ENCODE results near the gene TENT4B.
"Not testable (repeated sequence)": the region's sequence is repeated elsewhere in the genome, so short reads cannot be mapped to it uniquely, and the experiment has no call there.

Gene TENT4B

DNA sequence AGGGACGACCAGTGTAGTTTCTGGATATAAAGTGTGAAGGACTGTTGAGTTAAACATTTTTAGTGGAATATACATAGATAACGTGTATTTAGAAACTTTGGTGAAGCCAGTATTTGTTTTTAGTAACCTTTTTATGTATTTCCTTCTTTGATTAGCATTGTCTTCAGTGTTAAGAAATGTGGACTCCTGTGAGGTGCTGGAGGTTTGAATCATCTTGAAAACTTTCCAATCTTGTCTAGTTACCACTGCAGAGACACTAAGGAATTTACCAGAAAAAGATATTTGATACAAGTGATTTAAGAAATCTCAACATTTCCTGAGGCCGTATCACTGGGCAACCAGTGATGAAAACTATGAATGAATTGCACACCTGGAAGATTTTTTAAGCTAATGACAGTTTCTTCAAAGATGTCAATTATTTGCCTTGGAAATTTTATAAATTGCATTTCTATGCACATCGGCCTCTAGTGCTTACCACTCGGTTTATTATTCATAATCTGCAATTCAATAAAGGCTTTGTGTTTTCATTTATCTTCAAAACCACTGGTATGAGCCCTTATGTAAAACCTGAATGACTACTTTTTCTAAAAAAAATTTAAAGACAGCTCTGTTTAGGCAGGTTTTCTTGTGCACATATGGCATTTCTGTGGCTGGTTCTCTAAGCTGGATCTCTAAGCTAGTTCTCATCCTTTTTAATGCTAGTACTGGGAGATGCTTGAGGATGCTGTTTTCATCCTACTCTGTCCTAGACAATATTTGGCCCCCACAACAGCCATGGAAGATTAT, 81.9 kb downstream of the TENT4B start:
- DNase-seq: no peak

DNA sequence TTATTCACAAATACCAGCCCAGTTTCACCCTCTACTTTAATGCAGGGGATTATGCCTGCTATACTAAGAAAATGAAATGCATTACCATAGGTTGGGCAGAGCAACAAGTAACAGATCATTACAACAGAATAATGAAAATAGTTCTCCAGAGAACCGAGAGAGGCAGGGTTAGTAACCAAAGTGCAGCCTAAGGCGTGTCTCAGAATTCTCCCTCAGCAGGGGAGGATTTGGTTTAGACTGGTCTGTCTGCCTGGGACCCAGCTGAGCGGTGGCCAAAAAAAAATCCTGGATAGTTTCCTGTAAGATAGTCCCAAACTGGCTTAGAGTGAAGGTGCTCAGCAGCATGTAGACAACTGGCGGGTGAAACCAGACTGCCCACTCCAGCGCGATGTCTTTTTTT, 82.5 kb downstream of the TENT4B start:
- DNase-seq: no peak

DNA sequence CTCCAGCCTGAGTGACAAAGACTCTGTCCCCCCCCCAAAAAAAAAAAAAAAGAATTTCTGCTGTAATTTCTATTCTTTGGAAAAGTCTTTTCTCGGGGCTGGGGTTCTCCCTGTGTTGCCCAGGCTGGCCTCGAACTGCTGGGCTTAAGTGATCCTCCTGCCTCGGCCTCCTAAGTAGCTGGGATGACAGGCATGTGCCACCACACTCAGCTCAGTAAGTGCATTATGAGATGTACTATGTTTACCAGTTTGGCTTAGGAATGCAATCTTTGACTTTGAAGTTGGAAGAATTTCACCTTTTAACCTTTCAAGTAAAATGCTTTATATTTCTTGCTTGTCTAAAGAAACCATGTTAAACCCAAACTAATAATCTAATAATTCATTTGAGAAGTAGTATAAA, 85.2 kb downstream of the TENT4B start:
- no peak for DNase-seq

DNA sequence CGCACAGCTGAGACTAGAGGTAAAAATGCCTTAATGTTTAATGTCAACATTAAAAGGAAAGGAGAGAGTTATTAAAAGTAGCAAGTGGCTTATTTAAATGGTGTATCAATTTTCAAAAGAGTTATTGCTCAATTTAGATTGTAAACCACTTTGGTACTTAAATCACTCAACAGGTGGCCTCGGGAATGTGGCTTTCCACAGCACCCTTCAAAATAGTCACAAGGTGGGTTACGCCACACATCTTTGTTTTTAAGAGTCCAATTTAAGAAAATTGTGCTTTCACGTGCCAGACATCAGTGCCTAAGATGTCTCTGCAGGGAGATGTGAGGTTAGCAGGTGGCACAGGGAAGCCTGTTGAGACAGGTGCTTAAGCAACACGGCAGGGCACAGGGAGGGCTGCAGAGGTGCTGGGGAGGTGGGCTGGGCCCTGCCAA, 85.8 kb downstream of the TENT4B start:
- DNase-seq: peak in 1 of 5 experiments; percentile 23

DNA sequence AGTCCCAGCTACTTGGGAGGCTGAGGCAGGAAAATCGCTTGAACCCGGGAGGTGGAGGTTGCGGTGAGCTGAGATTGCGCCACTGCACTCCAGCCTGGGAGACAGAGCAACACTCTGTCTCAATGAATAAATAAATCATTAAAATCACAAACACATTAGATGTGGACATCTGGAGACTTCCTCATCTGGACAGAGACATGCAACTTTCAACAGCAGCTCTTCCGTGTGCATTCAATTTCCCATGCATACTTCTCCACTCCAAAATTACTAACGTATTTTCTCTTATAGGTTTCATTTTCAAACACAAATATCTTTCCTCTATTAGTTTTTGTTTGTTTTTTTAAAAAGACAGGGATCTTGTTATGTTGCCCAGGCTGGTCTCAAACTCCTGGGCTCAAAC, 89.9 kb downstream of the TENT4B start:
- DNase-seq: not testable (repeated sequence)

DNA sequence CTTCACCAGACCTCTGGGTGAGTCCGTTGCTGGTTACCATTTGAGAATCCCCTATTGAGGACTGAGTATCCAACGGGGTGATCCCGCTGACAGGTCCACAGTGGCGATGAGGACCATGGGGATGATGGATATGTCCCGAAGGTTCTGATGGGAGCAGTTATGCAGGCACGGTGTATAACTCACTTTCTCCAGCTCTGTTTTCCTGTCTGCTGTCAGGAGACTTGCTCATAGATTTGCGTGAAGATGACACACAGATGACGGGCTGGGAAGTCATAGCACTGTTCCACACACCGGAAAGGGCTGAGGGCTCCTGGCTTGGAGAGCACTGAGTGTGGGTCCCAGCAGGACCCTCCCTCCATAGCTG, 91.0 kb downstream of the TENT4B start:
- DNase-seq: no peak

DNA sequence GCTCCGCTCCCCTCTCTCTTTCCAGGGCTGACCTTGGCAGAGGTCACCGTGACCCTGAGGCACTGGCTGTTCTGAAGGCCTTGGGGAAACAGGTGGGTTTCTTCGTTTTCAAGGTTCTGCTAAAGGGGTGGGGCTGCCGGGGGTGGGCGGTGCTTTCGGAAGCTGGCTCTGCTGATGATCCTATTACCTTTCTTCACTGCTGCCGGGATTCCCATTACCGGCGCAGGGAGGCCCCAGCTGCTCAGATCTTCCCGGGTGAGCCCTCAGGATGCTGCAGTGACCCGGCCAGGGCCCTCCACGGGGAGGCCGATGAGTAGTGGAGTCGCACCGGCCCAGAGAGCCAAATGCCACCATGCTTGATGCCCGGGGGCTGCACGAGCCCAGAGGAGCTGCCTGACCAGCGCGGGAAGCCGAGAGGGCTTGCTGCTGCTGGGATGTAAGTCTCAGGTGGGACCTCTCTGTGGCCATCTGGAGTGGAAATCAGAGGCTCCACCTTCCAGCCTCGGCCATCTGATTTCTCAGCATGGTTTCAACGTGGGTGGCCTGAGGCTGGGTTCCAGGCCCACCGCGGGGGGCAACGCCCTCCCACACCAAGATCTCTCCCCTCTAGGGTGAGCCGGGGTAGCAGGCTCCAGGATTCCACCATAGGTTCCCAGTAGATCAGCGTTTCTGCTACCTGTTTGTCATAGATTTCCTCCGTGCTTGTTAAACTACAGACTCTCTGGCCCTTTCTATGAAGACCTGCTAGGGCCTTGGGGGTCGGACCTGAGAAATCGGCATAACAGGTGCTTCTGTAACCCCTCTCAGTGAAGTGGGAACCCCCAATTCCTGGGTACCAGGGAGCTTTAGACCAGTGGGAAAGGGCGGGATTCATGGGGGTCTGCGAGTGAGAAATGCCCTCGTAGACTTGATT, 91.7 kb downstream of the TENT4B start:
- no peak for DNase-seq

DNA sequence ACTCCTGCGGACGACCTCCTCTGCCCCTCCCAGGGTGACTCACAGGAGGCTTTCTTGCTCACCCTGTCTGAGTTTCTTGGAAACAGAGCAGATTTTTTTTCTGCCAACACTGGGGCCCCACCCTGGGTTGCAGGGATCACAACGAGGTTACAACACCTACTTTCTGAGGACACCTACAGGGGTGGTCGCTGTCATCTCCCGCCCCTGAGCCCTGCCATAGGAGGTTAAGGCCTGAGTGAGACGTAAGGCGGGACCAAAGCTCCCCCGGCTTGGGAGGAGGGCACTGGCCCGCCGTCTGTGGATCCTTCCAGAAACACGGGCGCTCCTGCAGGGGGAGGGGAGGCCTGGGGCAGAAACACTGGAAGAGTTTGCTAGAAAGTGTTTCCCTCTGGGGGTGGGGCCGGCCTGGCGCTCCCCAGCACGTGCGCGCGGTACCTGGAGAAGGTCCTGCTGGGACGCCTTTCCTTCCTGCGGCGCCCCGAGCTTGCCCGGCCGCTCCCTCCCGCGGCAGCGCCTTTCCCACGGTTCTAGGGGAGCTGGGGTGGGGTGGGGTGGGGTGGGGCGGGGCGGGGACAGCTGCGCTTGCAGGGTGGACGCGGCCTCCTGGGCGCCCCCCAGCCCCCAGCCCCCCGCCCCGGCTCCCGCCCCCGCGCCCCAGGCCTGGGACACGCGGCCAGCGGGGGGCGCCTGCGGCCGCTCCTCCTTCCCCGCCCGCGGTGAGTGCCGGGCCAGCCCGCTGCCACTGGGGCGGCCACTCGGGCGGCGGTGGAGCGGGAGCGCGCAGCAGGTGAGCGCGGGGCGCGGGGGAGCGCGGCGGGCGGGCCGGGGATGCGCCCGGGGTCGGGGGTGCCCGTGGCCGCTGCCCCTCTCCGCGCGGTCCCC, 92.6 kb downstream of the TENT4B start:
- DNase-seq: peak in 4 of 5 experiments; percentile 19 to 55 (median 34)

DNA sequence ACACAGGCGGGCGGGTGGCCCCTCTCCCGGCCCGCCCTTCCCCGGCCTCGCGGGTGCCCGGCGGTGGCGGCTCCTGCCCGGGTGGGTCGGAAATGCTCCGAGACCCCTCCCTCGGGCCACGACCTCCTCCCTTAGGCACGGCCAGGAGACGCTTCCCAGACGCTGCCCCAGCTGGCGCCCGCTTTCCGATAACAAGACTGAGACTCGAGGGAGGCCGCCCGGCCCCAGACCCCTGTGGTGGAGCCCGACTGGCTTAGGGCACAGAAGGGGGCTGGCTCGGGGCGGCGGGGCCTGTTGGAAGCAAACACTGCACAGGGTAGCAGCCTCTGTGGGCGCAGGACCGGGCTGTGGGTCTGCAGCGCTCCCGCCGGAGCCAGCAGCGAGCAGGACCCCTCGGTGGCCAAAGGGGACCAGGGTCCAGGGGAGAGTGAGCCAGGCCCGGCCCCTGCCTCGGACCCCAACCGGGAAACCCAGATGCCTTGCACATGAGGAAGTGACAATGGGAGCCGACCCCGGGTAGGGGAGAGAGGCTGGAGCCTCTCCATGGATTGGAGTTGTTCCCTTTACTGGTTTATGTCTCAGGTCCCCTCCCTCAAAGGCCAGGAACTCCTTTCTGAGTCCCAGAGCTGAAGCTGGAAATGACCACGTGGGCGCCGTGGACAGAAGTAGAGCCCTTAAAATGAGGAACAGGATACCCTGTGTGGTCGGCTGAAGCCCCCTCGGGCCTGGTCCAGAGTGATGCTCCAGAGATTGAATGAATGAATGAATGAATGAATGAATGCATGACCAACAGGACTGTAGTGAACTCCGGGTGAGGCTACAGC, 93.4 kb downstream of the TENT4B start:
- DNase-seq: no peak

DNA sequence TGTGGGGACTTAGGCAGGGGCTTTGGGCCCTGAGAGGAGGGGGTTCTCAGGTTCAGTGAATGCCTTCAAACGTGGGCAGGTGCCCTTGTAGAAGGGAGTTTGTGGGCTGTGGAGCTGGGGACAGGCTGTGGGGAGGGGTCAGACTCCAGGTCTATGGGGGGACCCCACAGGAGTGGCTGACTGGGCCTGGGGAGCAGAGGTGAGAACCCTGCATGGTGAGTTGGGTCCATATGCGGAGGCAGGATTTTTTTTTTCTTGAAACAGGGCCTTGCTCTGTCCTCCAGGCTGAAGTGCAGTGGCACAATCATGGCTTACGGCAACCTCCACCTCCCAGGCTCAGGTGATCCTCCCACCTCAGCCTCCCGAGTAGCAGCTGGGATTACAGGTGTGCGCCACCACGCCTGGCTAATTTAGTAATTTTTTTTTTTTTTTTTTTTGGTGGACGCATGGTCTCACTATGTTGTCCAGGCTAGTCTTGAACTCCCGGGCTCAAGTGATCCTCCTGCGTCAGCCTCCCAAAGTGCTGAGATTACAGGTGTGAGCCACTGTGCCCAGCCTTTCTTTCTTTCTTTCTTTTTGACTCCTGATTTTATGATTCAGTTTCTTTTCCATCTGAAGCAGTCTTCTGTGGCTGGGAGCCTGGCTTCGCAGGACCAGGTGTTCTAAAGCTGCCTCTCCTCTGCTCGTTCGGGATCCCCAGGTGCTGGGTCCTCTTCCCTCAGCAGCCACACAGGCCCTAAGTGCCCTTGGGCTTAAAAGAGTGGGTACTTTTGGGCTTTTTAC, 94.2 kb downstream of the TENT4B start:
- DNase-seq: no peak

DNA sequence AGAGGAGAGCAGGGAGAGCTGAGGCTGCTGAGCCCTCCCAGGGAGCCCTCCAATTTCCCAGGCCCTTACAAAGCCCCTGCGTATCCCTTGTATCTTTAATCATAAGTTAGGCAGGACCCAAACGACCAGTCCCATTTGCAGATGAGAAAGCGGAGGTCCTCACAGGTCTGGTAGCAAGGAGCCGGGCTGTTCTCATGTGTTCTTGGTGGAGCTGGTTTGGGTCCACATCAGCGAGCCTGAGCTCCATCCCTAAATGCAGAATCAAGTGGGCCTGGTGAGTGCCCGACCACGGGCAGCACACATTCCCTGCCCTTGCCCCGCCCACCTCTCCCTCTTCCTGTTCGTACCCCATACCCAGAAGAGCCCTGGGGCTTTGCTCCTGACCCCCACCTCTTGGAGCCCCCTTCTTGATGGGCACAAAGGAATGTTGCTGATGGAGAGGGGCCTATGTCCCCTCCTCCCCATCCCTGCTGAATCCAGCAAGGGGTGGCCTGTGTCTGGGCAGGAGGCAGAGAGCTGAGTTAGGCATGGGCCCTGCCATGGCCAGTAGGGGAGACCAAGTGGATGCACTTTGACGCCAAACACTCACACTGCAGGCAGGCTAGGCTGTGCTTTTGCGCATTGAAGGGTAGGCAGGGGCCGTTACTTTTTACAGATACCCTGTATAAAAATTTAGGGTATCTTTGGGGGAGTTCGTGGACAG, 95.0 kb downstream of the TENT4B start:
- DNase-seq: no peak

DNA sequence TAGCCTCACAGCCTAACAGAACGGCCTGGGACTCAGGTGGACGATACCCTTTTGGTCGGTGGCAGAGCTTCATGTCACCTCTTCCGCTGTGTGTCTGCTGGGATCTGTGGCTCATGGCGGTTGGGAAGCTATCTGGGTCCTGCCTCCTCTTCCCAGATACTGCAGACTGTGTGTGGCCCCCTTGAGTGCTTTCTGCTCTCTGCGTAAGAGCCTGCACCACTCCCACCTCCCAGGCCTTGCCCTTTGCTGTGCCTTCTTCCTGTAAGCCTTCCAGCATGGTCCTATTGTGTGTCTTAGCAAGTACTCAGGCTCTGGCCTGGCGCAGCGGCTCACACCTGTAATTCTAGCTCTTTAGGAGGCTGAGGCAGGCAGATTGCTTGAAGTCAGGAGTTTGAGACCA, 95.7 kb downstream of the TENT4B start:
- DNase-seq: no peak

DNA sequence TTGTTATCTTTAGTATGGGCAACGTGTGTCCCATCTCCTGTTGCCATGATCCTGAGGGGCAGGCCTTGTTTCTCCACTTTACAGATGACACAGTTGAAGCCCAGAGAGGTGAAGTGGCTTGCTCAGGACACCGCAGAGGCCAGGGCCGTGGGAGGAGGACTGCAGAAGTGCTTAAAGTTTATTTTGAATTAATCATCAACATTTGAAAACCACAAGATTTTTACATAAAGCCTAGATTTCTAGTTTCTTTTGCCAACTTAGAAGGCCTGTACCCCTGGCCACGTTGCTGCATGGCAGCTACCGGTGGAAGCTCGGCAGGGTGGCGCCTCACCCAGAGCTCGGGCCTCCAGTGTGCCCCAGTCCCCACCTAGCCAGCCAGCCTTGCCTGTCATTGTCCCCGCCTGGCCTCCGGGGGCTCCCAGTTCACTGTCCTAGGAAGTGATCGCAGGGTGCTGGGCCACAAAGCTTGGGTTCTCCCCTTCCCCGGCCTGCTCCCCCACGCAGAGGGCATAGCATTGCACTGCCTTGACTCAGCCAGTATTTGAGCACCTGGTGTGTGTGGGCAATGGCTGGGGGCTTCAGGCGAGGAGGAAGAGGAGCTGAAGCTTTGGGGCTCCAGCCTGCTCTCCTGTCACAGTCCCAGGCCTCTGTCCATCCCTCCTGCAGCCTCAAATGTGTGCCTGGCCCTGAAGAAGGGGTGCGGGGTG, 98.4 kb downstream of the TENT4B start:
- DNase-seq: no peak

DNA sequence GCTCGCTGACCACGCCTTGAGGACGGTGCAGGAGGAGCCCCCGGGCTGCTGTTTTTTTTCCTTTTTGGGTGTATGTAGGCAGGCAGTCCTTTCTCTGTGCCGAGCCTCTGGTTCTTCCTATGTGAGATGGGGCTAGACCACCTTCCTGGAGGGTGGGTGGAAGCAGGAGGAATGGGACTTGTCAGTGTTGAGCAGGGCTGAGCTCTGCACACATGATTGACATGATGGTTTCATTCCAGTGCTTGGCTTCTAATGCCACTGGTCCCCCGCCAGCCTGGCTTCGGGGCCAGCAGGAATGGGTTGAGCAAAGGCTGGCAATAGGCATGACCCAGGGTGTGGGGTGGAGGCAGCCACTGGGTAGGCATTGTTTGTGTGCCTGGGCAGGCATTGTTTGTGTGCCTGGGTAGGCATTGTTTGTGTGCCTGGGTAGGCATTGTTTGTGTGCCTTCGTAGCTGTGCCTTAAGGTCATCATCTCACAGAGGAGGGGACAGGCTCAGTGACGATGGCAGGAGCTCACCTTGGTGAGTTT, 99.0 kb downstream of the TENT4B start:
- no peak for DNase-seq

DNA sequence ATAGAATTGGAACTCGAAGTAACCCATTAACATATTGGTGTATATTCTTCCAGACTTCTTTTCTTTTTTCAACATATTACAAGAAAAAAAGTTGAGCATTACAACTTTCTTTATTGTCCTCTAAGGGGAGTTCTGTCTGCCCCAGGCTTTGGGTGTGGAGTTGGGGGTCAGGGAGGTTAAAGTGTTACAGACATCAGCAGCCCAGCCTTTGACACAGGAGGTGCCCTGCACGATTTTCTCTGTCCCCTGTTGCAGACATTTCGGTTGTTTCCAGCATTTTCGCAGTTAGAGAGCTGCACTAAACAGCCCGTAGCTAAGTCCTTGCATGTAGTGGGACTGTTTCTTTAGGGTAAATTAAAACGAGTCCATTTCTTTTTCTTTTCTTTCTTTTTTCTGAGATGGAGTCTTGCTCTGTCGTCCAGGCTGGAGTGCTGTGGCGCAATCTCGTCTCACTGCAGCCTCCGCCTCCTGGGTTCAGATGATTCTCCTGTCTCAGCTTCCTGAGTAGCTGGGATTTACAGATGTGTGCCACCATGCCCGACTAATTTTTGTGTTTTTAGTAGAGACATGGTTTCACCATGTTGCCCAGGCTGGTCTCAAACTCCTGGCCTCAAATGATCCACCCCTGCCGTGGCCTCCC, 99.9 kb downstream of the TENT4B start:
- no peak for DNase-seq

DNA sequence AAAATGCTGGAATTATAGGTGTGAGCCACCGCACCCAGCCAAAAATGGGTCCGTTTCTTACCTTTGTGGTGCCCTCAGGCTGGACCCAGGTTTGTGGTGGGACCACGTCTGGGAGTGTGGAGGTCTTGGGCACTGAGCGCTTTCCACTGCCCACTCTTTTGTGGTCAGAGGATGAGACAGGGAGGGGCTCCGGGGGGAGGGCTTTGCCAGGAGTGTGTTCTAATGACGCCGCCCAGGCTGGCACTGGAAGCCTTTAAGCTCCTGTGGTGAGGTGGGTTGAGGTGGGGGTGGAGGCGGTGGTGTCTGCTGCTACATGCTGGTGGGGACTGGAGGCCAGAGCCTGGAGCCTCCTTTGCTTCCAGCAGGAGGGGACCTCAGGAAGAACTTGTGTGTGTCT, 100.4 kb downstream of the TENT4B start:
- DNase-seq: no peak

DNA sequence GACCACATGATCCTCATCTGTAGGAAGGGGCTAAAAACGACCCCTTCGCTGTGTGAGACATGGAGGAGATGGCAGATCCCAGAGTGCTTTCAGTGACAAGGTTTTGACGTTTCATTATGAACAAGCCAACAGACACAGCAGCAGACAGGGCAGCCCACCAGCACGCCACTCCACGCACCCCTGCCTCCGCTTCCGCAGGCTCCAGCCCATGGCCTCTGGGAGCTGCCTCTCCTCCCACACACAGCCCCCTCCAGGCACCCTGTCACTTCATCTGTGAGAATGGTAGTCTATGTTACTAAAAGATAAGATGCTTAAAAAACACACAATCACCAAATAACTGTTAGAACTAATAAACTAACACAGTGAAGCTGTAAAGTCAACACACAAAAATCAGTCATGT, 101.0 kb downstream of the TENT4B start:
- no peak for DNase-seq

DNA sequence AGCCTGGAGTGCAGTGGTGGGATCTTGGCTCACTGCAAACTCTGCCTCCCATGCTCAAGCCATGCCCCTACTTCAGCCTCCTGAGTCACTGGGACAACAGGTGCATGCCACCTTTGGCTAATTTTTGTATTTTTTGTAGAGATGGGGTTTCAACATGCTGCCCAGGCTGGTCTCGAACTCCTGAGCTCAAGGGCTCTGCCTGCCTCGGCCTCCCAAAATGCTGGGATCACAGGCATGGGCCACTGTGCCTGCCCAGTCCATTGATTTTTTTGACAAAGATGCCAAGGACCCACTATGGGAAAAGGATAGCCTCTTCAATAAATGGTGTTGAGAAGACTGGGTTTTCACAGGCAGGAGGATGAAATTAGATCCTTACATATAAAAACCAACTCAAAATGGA, 102.4 kb downstream of the TENT4B start:
- DNase-seq: no peak

DNA sequence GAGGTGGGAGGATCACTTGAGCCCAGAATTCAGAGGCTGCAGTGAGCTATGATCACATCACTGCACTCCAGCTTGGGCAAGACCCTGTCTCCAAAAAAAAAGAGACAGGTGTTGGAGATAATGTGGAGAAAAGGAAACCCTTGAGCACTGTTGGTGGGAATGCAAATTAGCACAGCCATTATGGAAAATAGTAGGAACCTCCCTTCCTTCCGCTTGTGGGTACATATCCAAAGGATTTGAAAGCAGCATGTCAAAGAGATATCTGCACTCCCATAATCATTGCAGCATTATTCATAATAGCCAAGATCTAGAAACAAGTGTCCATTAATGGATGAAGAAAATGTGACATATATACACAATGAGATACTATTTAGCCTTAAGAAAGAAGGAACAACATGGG, 103.5 kb downstream of the TENT4B start:
- DNase-seq: no peak

Measured in T-helper 2 cell (primary cell).